ENCODE results near the gene HLA-DRB1. TPM values are rescaled to one million over a fixed set of nuclear protein-coding genes. Genes with fewer than 3 reads are reported as not detected.
"Not testable (repeated sequence)": the region's sequence is repeated elsewhere in the genome, so short reads cannot be mapped to it uniquely, and the experiment has no call there.

Gene HLA-DRB1
- total RNA-seq, 2 donors from 2014 or later = 9.9 to 14.6 TPM

GRCh38 chr6:32637219-32637880 lies 47.7 kb upstream of the HLA-DRB1 start, which contains the start of gene HLA-DQA1:
TSS of gene HLA-DQA1 (plus strand) at chr6:32637406. CDS start at chr6:32637459, 53 bp downstream.
- no peaks in the 10 kb centered on the region for H3K36me3 ChIP-seq (ENCODE audit: control insufficient read depth, insufficient read depth, low read length)
- TF ChIP-seq CTCF (conservative IDR thresholded peaks at IDR 0.05) = no peak
- Mint-ChIP-seq H3K9me3 (no peaks in the 10 kb centered on the region), H3K4me3 (no peak within 1 kb of the TSS), H3K36me3 (ENCODE audit: low read depth) (no peaks in the 10 kb centered on the region), H3K27me3 (ENCODE audit: insufficient read depth) (no peaks in the 10 kb centered on the region), H3K4me1 (peaks cover 18% of the 10 kb centered on the region), H3K27ac (peak within 1 kb of the TSS; percentile 56)
- peaks cover 4% of the 10 kb centered on the region for H3K9me3 ChIP-seq (ENCODE audit: control insufficient read depth, low read length)
- no peak within 1 kb of the TSS for H3K9ac ChIP-seq (ENCODE audit: extremely low read depth, low read length, poor library complexity, severe bottlenecking)
- no peak for DNase-seq
- H3K4me1 ChIP-seq (ENCODE audit: control insufficient read depth, insufficient read depth, low read length) = no peaks in the 10 kb centered on the region
- H3K4me3 ChIP-seq (ENCODE audit: low read length) = no peak within 1 kb of the TSS
- H3K27me3 ChIP-seq (ENCODE audit: control insufficient read depth, insufficient read depth, low read length, poor library complexity, severe bottlenecking) = no peaks in the 10 kb centered on the region
- no peak within 1 kb of the TSS for H3K27ac ChIP-seq (ENCODE audit: low read depth, low read length)
- 79 to 80% methylated on average over 1 to 7 of the region's 7 CpGs for WGBS, 2 experiments (ENCODE audit: insufficient coverage in 1 of 2, insufficient read length in 1 of 2)

- WGBS, 2 experiments (ENCODE audit: insufficient coverage in 1 of 2, insufficient read length in 1 of 2) = 80 to 83% methylated on average over 1 to 2 of the region's 2 CpGs
- H3K9ac ChIP-seq (ENCODE audit: extremely low read depth, low read length, poor library complexity, severe bottlenecking) = no peak overlapping the region
Observed at GRCh38 chr6:32635526-32636123, 46.0 kb upstream of the HLA-DRB1 start.

GRCh38 chr6:32629793-32630192 lies 40.1 kb upstream of the HLA-DRB1 start:
- H3K4me3 Mint-ChIP-seq; H3K4me1 Mint-ChIP-seq; H3K4me3 ChIP-seq (ENCODE audit: low read length); H3K27me3 ChIP-seq (ENCODE audit: control insufficient read depth, insufficient read depth, low read length, poor library complexity, severe bottlenecking); H3K9ac ChIP-seq (ENCODE audit: extremely low read depth, low read length, poor library complexity, severe bottlenecking); H3K27ac ChIP-seq (ENCODE audit: low read depth, low read length); H3K4me1 ChIP-seq (ENCODE audit: control insufficient read depth, insufficient read depth, low read length); H3K27ac Mint-ChIP-seq; DNase-seq; H3K36me3 ChIP-seq (ENCODE audit: control insufficient read depth, insufficient read depth, low read length); H3K36me3 Mint-ChIP-seq (ENCODE audit: low read depth); H3K9me3 Mint-ChIP-seq; H3K27me3 Mint-ChIP-seq (ENCODE audit: insufficient read depth): not testable (repeated sequence)
- 94 to 95% methylated on average over 8 to 13 of the region's 13 CpGs for WGBS, 2 experiments (ENCODE audit: insufficient coverage in 1 of 2, insufficient read length in 1 of 2)
- H3K9me3 ChIP-seq (ENCODE audit: control insufficient read depth, low read length) = peaks cover 12% of the 10 kb centered on the region

More at GRCh38 chr6:32635526-32636123, 46.0 kb upstream of the HLA-DRB1 start:
- TF ChIP-seq CTCF (conservative IDR thresholded peaks at IDR 0.05) = no peak
- Histone ChIP-seq H3K4me3 (ENCODE audit: low read length) (no peak overlapping the region), H3K36me3 (ENCODE audit: control insufficient read depth, insufficient read depth, low read length) (no peaks in the 10 kb centered on the region), H3K4me1 (ENCODE audit: control insufficient read depth, insufficient read depth, low read length) (no peaks in the 10 kb centered on the region), H3K9me3 (ENCODE audit: control insufficient read depth, low read length) (peaks cover 5% of the 10 kb centered on the region), H3K27me3 (ENCODE audit: control insufficient read depth, insufficient read depth, low read length, poor library complexity, severe bottlenecking) (no peaks in the 10 kb centered on the region), H3K27ac (ENCODE audit: low read depth, low read length) (no peak overlapping the region)
- Mint-ChIP-seq H3K4me3 (no peak overlapping the region), H3K9me3 (peaks cover 3% of the 10 kb centered on the region), H3K27ac (peak overlapping the region; percentile 17), H3K36me3 (ENCODE audit: low read depth) (no peaks in the 10 kb centered on the region), H3K4me1 (peaks cover 18% of the 10 kb centered on the region), H3K27me3 (ENCODE audit: insufficient read depth) (no peaks in the 10 kb centered on the region)
- DNase-seq = no peak
